ENCODE results near the gene ZNF541. TPM values are rescaled to one million over a fixed set of nuclear protein-coding genes. Genes with fewer than 3 reads are reported as not detected.

ZNF541 gene
- total and polyA plus RNA-seq, 10 of the 15 experiments (the other 5 are each of a cell fraction or from before 2014, with no cell fraction given): 0.03 to 0.12 (median 0.07) TPM; not detected in 4

DNA sequence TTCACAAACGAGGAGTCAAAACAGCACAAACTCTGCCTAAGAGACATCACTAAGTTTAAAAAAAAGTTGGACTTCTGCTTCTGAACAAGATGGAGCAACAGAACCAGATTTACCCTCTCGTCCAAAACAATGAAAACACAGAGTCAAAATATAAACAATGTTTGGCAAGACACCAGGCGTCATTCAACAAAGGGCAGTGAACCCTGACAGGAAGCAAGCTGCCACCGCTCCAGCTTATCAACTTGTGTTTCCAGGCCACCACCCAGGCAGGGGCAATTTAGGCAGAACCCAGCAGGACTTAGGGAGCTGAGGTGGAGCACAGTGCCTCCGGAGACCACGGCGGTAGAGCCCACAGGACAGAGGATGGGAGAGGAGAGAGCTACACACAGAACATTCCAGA is 49.5 kb downstream of the ZNF541 start:
- no peak overlapping the region for H3K4me3 ChIP-seq
- FAIRE-seq: no peak
- H3K27ac ChIP-seq (ENCODE audit: control insufficient read depth, insufficient read depth): no peak overlapping the region
- ChIA-PET SMC1A (ENCODE audit: uncharacterized antibody, unreplicated experiment) (no interaction called here), CTCF (interaction anchor here (1.5 kb wide), 1 partner anchor 39 kb away, joined by 4 read pairs; the partner anchor contains the start of gene KPTN), RAD21 (ENCODE audit: unreplicated experiment) (no interaction called here), POLR2A (interaction anchor here (1.1 kb wide), 1 partner anchor 8 kb away, joined by 7 read pairs; the partner anchor contains the start of gene NAPA)
- peak; percentile 52 for ATAC-seq
- H3K4me2 ChIP-seq (ENCODE audit: control insufficient read depth, insufficient read depth): no peak overlapping the region
- H3K9me3 ChIP-seq (replicated peaks; ENCODE audit: control insufficient read depth, insufficient read depth, low read length): no peaks in the 10 kb centered on the region; the same call in 2 of the 3 replicates
- no TSS peak for BruUV-seq (replicated peaks)
- intact Hi-C loops (cut with micrococcal nuclease; ENCODE audit: unreplicated experiment) (no loop called here), in situ Hi-C loops (cut with MboI) (no loop called here)
- no peak for DNase-seq (ENCODE audit: low read depth, low spot score)
- H3K79me2 ChIP-seq (ENCODE audit: control insufficient read depth, insufficient read depth, low read length): no peaks in the 10 kb centered on the region
- no peaks in the 10 kb centered on the region for H3K36me3 ChIP-seq (ENCODE audit: control insufficient read depth in 2 of 2, insufficient read depth in 2 of 2, low read length in 1 of 2)
- no peak overlapping the region for H2AFZ ChIP-seq (ENCODE audit: control insufficient read depth, low read depth, low read length)
- 39% methylated on average over 7 of the region's 7 CpGs for WGBS (ENCODE audit: insufficient coverage, insufficient replicate concordance, low lambda C conversion rate, missing lambda C conversion rate)
- H3K9ac ChIP-seq (ENCODE audit: control insufficient read depth, insufficient read depth, low read length): no peak overlapping the region
- TF ChIP-seq RBBP5 (conservative IDR thresholded peaks at IDR 0.05) (no peak), SREBF1 (IDR thresholded peaks at IDR 0.05; ENCODE audit: low read length) (no peak), CREB1 (IDR thresholded peaks at IDR 0.05; ENCODE audit: low read depth) (no peak), SMAD1 (IDR thresholded peaks at IDR 0.05; ENCODE audit: low read depth, partially characterized antibody) (no peak), EP300 (IDR thresholded peaks at IDR 0.05; ENCODE audit: borderline replicate concordance in 1 of 2, control insufficient read depth in 1 of 2, low read depth in 2 of 2, low read length in 2 of 2) (no peak), MXI1 (IDR thresholded peaks at IDR 0.05; ENCODE audit: low read depth, low read length) (no peak), NR2C1 (IDR thresholded peaks at IDR 0.05) (no peak), RB1 (IDR thresholded peaks at IDR 0.05; ENCODE audit: borderline replicate concordance) (no peak)
- TF ChIP-seq, protein P1, sequence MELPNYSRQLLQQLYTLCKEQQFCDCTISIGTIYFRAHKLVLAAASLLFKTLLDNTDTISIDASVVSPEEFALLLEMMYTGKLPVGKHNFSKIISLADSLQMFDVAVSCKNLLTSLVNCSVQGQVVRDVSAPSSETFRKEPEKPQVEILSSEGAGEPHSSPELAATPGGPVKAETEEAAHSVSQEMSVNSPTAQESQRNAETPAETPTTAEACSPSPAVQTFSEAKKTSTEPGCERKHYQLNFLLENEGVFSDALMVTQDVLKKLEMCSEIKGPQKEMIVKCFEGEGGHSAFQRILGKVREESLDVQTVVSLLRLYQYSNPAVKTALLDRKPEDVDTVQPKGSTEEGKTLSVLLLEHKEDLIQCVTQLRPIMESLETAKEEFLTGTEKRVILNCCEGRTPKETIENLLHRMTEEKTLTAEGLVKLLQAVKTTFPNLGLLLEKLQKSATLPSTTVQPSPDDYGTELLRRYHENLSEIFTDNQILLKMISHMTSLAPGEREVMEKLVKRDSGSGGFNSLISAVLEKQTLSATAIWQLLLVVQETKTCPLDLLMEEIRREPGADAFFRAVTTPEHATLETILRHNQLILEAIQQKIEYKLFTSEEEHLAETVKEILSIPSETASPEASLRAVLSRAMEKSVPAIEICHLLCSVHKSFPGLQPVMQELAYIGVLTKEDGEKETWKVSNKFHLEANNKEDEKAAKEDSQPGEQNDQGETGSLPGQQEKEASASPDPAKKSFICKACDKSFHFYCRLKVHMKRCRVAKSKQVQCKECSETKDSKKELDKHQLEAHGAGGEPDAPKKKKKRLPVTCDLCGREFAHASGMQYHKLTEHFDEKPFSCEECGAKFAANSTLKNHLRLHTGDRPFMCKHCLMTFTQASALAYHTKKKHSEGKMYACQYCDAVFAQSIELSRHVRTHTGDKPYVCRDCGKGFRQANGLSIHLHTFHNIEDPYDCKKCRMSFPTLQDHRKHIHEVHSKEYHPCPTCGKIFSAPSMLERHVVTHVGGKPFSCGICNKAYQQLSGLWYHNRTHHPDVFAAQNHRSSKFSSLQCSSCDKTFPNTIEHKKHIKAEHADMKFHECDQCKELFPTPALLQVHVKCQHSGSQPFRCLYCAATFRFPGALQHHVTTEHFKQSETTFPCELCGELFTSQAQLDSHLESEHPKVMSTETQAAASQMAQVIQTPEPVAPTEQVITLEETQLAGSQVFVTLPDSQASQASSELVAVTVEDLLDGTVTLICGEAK (IDR thresholded peaks at IDR 0.05; ENCODE audit: borderline replicate concordance): no peak
- TF ChIP-seq, protein P2, sequence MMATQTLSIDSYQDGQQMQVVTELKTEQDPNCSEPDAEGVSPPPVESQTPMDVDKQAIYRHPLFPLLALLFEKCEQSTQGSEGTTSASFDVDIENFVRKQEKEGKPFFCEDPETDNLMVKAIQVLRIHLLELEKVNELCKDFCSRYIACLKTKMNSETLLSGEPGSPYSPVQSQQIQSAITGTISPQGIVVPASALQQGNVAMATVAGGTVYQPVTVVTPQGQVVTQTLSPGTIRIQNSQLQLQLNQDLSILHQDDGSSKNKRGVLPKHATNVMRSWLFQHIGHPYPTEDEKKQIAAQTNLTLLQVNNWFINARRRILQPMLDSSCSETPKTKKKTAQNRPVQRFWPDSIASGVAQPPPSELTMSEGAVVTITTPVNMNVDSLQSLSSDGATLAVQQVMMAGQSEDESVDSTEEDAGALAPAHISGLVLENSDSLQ (IDR thresholded peaks at IDR 0.05): no peak
- TF ChIP-seq, protein P3, sequence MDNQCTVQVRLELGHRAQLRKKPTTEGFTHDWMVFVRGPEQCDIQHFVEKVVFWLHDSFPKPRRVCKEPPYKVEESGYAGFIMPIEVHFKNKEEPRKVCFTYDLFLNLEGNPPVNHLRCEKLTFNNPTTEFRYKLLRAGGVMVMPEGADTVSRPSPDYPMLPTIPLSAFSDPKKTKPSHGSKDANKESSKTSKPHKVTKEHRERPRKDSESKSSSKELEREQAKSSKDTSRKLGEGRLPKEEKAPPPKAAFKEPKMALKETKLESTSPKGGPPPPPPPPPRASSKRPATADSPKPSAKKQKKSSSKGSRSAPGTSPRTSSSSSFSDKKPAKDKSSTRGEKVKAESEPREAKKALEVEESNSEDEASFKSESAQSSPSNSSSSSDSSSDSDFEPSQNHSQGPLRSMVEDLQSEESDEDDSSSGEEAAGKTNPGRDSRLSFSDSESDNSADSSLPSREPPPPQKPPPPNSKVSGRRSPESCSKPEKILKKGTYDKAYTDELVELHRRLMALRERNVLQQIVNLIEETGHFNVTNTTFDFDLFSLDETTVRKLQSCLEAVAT (IDR thresholded peaks at IDR 0.05): no peak
- TF ChIP-seq, protein P4, sequence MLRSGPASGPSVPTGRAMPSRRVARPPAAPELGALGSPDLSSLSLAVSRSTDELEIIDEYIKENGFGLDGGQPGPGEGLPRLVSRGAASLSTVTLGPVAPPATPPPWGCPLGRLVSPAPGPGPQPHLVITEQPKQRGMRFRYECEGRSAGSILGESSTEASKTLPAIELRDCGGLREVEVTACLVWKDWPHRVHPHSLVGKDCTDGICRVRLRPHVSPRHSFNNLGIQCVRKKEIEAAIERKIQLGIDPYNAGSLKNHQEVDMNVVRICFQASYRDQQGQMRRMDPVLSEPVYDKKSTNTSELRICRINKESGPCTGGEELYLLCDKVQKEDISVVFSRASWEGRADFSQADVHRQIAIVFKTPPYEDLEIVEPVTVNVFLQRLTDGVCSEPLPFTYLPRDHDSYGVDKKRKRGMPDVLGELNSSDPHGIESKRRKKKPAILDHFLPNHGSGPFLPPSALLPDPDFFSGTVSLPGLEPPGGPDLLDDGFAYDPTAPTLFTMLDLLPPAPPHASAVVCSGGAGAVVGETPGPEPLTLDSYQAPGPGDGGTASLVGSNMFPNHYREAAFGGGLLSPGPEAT (IDR thresholded peaks at IDR 0.05; ENCODE audit: low read depth): no peak
- TF ChIP-seq, protein P5, sequence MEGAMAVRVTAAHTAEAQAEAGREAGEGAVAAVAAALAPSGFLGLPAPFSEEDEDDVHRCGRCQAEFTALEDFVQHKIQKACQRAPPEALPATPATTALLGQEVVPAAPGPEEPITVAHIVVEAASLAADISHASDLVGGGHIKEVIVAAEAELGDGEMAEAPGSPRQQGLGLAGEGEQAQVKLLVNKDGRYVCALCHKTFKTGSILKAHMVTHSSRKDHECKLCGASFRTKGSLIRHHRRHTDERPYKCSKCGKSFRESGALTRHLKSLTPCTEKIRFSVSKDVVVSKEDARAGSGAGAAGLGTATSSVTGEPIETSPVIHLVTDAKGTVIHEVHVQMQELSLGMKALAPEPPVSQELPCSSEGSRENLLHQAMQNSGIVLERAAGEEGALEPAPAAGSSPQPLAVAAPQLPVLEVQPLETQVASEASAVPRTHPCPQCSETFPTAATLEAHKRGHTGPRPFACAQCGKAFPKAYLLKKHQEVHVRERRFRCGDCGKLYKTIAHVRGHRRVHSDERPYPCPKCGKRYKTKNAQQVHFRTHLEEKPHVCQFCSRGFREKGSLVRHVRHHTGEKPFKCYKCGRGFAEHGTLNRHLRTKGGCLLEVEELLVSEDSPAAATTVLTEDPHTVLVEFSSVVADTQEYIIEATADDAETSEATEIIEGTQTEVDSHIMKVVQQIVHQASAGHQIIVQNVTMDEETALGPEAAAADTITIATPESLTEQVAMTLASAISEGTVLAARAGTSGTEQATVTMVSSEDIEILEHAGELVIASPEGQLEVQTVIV (IDR thresholded peaks at IDR 0.05; ENCODE audit: borderline replicate concordance, partially characterized antibody): no peak
- peaks cover 9% of the 10 kb centered on the region for H3K4me1 ChIP-seq (ENCODE audit: control insufficient read depth, insufficient read depth, low read length)
- H4K20me1 ChIP-seq (ENCODE audit: control insufficient read depth, insufficient read depth): no peaks in the 10 kb centered on the region; the same call in 1 of the 2 replicates
- H3K27me3 ChIP-seq (replicated peaks in 1 of 2; ENCODE audit: control insufficient read depth in 2 of 2, insufficient read depth in 2 of 2, low read length in 1 of 2): no peaks in the 10 kb centered on the region; a peak in 1 of 4 replicates
